HG02571 (cell line): ENCODE data around the gene DCDC2C.

Experiments
- ATAC-seq: cut with Tn5 transposase; IDR thresholded peaks from one replicate; pipeline ENCODE4 v1.9.1; 2021; ENCODE audit warnings: mild to moderate bottlenecking, moderate library complexity; ENCODE audit not compliant: unreplicated experiment

Gene DCDC2C

GRCh38 chr2:3672861-3673678, 30.3 kb upstream of the DCDC2C start:
- ATAC-seq: no peak

GRCh38 chr2:3674066-3674845, 29.1 kb upstream of the DCDC2C start:
- no peak for ATAC-seq

GRCh38 chr2:3675687-3676086, 27.7 kb upstream of the DCDC2C start:
- no peak for ATAC-seq

GRCh38 chr2:3677436-3677835, 25.9 kb upstream of the DCDC2C start:
- ATAC-seq: no peak

- no peak for ATAC-seq
These were observed 25.2 kb upstream of the DCDC2C start for GRCh38 chr2:3678212-3678611.

GRCh38 chr2:3679180-3679579, 24.2 kb upstream of the DCDC2C start:
- ATAC-seq: no peak

- no peak for ATAC-seq
These were observed 23.6 kb upstream of the DCDC2C start for GRCh38 chr2:3679616-3680393.

- ATAC-seq: no peak
These were observed 22.6 kb upstream of the DCDC2C start for GRCh38 chr2:3680548-3681345.

- ATAC-seq: no peak
These were observed 21.8 kb upstream of the DCDC2C start for GRCh38 chr2:3681625-3682024.

GRCh38 chr2:3682811-3683210, 20.6 kb upstream of the DCDC2C start:
- ATAC-seq: no peak

- ATAC-seq: no peak
These were observed 19.5 kb upstream of the DCDC2C start for GRCh38 chr2:3683748-3684454.

GRCh38 chr2:3689998-3690748, 13.2 kb upstream of the DCDC2C start:
- no peak for ATAC-seq

- no peak for ATAC-seq
These were observed 11.0 kb upstream of the DCDC2C start for GRCh38 chr2:3692375-3692774.

- ATAC-seq: no peak
These were observed 6.8 kb upstream of the DCDC2C start for GRCh38 chr2:3696545-3696944.

- ATAC-seq: no peak
These were observed 2.3 kb upstream of the DCDC2C start for GRCh38 chr2:3701071-3701470.

- no peak for ATAC-seq
These were observed 481 bp downstream of the DCDC2C start for GRCh38 chr2:3703757-3704355.

- ATAC-seq: no peak
These were observed 1.3 kb downstream of the DCDC2C start for GRCh38 chr2:3704692-3705091.

GRCh38 chr2:3705782-3706181, 2.4 kb downstream of the DCDC2C start:
- ATAC-seq: no peak

GRCh38 chr2:3706892-3707291, 3.5 kb downstream of the DCDC2C start:
- no peak for ATAC-seq
